SJCRH30 (cell line): ENCODE results near the gene UQCC5. TPM values are rescaled to one million over a fixed set of nuclear protein-coding genes. Genes with fewer than 3 reads are reported as not detected.

ENCODE experiments used
- DNase-seq, 2 experiments: peaks; one replicate each; pipeline ENCODE4 v3.0.0-alpha.2; 2015 to 2020
- H3K27ac ChIP-seq: fragments of 250-450 bp; sonication (Bioruptor Pico); 2 replicates; pipeline ENCODE4 v1.5.1; 2020; ENCODE audit warnings: mild to moderate bottlenecking, moderate library complexity
- H3K27me3 ChIP-seq: fragments of 250-450 bp; sonication (Bioruptor Pico); 2 replicates; pipeline ENCODE4 v1.5.1; 2020; ENCODE audit warnings: mild to moderate bottlenecking, moderate library complexity
- H3K36me3 ChIP-seq: fragments of 250-450 bp; sonication (Bioruptor Pico); 2 replicates; pipeline ENCODE4 v1.5.1; 2020; ENCODE audit warnings: mild to moderate bottlenecking, moderate library complexity
- H3K4me1 ChIP-seq: fragments of 250-450 bp; sonication (Bioruptor Pico); 2 replicates; pipeline ENCODE4 v1.5.1; 2020; ENCODE audit warnings: mild to moderate bottlenecking, moderate library complexity
- H3K4me3 ChIP-seq: fragments of 250-450 bp; sonication (Bioruptor Pico); 2 replicates; pipeline ENCODE4 v1.5.1; 2020; ENCODE audit warnings: mild to moderate bottlenecking, moderate library complexity
- H3K9me3 ChIP-seq: fragments of 250-450 bp; sonication (Bioruptor Pico); replicated peaks from 2 replicates; pipeline ENCODE4 v1.5.1; 2020; ENCODE audit warnings: mild to moderate bottlenecking, moderate library complexity
- total RNA-seq: library from RNA; depleted of rRNA; stranded (reverse); fragments of >200 nt; shearing (Covaris generic); gene quantifications from 2 replicates; pipeline ENCODE4 v1.2.3, GENCODE V29; 2014

Gene UQCC5
- total RNA-seq, 1 experiment from 2014 or later = 12.7 TPM

GRCh38 chr3:52546111-52546901, 9.9 kb downstream of the UQCC5 start:
- Histone ChIP-seq H3K4me3 (no peak overlapping the region), H3K36me3 (peaks cover 50% of the 10 kb centered on the region), H3K9me3 (no peaks in the 10 kb centered on the region), H3K27ac (no peak overlapping the region), H3K4me1 (no peaks in the 10 kb centered on the region), H3K27me3 (no peaks in the 10 kb centered on the region)
- DNase-seq = no peak

- Histone ChIP-seq H3K4me3 (no peak overlapping the region), H3K27ac (no peak overlapping the region), H3K4me1 (no peaks in the 10 kb centered on the region), H3K36me3 (peaks cover 54% of the 10 kb centered on the region), H3K9me3 (no peaks in the 10 kb centered on the region), H3K27me3 (no peaks in the 10 kb centered on the region)
- DNase-seq = no peak
These were observed 10.7 kb downstream of the UQCC5 start for GRCh38 chr3:52547143-52547542.

GRCh38 chr3:52551118-52551517, 14.7 kb downstream of the UQCC5 start:
- no peaks in the 10 kb centered on the region for H3K9me3 ChIP-seq
- no peaks in the 10 kb centered on the region for H3K27me3 ChIP-seq
- no peaks in the 10 kb centered on the region for H3K4me1 ChIP-seq
- H3K4me3 ChIP-seq = no peak overlapping the region
- DNase-seq = no peak
- no peak overlapping the region for H3K27ac ChIP-seq
- H3K36me3 ChIP-seq = peaks cover 42% of the 10 kb centered on the region

- DNase-seq = no peak
- Histone ChIP-seq H3K27me3 (no peaks in the 10 kb centered on the region), H3K4me3 (no peak overlapping the region), H3K4me1 (no peaks in the 10 kb centered on the region), H3K27ac (no peak overlapping the region), H3K36me3 (peaks cover 33% of the 10 kb centered on the region), H3K9me3 (no peaks in the 10 kb centered on the region)
These were observed 15.7 kb downstream of the UQCC5 start for GRCh38 chr3:52552089-52552488.

GRCh38 chr3:52554026-52554755, 17.8 kb downstream of the UQCC5 start:
- Histone ChIP-seq H3K4me1 (no peaks in the 10 kb centered on the region), H3K9me3 (no peaks in the 10 kb centered on the region), H3K27ac (no peak overlapping the region), H3K27me3 (no peaks in the 10 kb centered on the region), H3K4me3 (no peak overlapping the region), H3K36me3 (peaks cover 21% of the 10 kb centered on the region)
- no peak for DNase-seq

- H3K9me3 ChIP-seq = no peaks in the 10 kb centered on the region
- H3K27ac ChIP-seq = no peak overlapping the region
- no peaks in the 10 kb centered on the region for H3K4me1 ChIP-seq
- H3K4me3 ChIP-seq = no peak overlapping the region
- peaks cover 24% of the 10 kb centered on the region for H3K36me3 ChIP-seq
- H3K27me3 ChIP-seq = no peaks in the 10 kb centered on the region
- no peak for DNase-seq
These were observed 18.7 kb downstream of the UQCC5 start for GRCh38 chr3:52555056-52555455.

GRCh38 chr3:52557011-52557960, 20.9 kb downstream of the UQCC5 start:
- no peaks in the 10 kb centered on the region for H3K27me3 ChIP-seq
- DNase-seq = no peak
- H3K9me3 ChIP-seq = no peaks in the 10 kb centered on the region
- peaks cover 30% of the 10 kb centered on the region for H3K36me3 ChIP-seq
- H3K27ac ChIP-seq = no peak overlapping the region
- H3K4me1 ChIP-seq = no peaks in the 10 kb centered on the region
- H3K4me3 ChIP-seq = no peak overlapping the region

- H3K36me3 ChIP-seq = peaks cover 40% of the 10 kb centered on the region
- DNase-seq = no peak
- no peaks in the 10 kb centered on the region for H3K9me3 ChIP-seq
- H3K27ac ChIP-seq = no peak overlapping the region
- no peak overlapping the region for H3K4me3 ChIP-seq
- H3K27me3 ChIP-seq = no peaks in the 10 kb centered on the region
- H3K4me1 ChIP-seq = no peaks in the 10 kb centered on the region
These were observed 22.0 kb downstream of the UQCC5 start for GRCh38 chr3:52558436-52558835.

- no peak for DNase-seq
- H3K4me1 ChIP-seq = no peaks in the 10 kb centered on the region
- no peaks in the 10 kb centered on the region for H3K27me3 ChIP-seq
- H3K27ac ChIP-seq = no peak overlapping the region
- no peak overlapping the region for H3K4me3 ChIP-seq
- no peaks in the 10 kb centered on the region for H3K9me3 ChIP-seq
- peaks cover 46% of the 10 kb centered on the region for H3K36me3 ChIP-seq
These were observed 24.8 kb downstream of the UQCC5 start for GRCh38 chr3:52561028-52561747.

GRCh38 chr3:52563984-52564383, 27.6 kb downstream of the UQCC5 start:
- no peak overlapping the region for H3K27ac ChIP-seq
- DNase-seq = no peak
- H3K4me3 ChIP-seq = no peak overlapping the region
- peaks cover 43% of the 10 kb centered on the region for H3K36me3 ChIP-seq
- no peaks in the 10 kb centered on the region for H3K27me3 ChIP-seq
- H3K9me3 ChIP-seq = no peaks in the 10 kb centered on the region
- H3K4me1 ChIP-seq = no peaks in the 10 kb centered on the region

GRCh38 chr3:52568069-52568468, 31.7 kb downstream of the UQCC5 start:
- Histone ChIP-seq H3K9me3 (no peaks in the 10 kb centered on the region), H3K4me1 (no peaks in the 10 kb centered on the region), H3K4me3 (no peak overlapping the region), H3K36me3 (peaks cover 15% of the 10 kb centered on the region), H3K27ac (no peak overlapping the region), H3K27me3 (no peaks in the 10 kb centered on the region)
- DNase-seq = no peak

GRCh38 chr3:52570076-52570475, 33.7 kb downstream of the UQCC5 start:
- no peak overlapping the region for H3K27ac ChIP-seq
- peaks cover 11% of the 10 kb centered on the region; the same call in 1 of the 2 replicates for H3K36me3 ChIP-seq
- H3K9me3 ChIP-seq = no peaks in the 10 kb centered on the region
- no peak for DNase-seq
- H3K4me1 ChIP-seq = no peaks in the 10 kb centered on the region
- H3K4me3 ChIP-seq = no peak overlapping the region
- no peaks in the 10 kb centered on the region for H3K27me3 ChIP-seq

GRCh38 chr3:52572221-52572620, 35.8 kb downstream of the UQCC5 start:
- Histone ChIP-seq H3K27ac (no peak overlapping the region), H3K4me3 (no peak overlapping the region), H3K36me3 (peaks cover 19% of the 10 kb centered on the region; the same call in 1 of the 2 replicates), H3K4me1 (no peaks in the 10 kb centered on the region), H3K27me3 (no peaks in the 10 kb centered on the region), H3K9me3 (no peaks in the 10 kb centered on the region)
- no peak for DNase-seq
